Measurements from ENCODE around the gene NRG2. TPM values are rescaled to one million over a fixed set of nuclear protein-coding genes. Genes with fewer than 3 reads are reported as not detected.

NRG2 gene
- total and polyA plus RNA-seq, 2 of the 4 experiments (the other 2 are of a cell fraction) = 0.18 TPM; not detected in 1

DNA sequence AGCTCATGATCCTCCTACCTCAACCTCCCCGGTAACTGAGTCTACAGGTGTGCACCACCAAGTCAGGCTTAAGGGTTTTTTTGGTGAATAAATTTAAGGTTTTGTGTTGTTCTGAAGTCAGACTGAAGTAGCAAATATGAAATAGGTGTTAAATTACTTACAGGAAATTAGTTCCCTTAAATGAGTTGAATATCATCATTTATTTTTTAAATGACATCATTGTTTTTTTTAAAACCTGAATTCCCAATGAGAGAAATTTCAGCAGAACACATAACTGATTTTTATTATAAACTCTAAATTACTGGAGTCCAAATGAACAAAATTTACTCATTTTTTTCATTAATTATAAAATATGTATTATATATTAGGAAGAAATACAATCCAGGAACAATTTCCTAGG is 33.0 kb upstream of the NRG2 start:
- ATAC-seq (ENCODE audit: low read depth) (no peak), DNase-seq (no peak)
- Histone ChIP-seq H3K23ac (ENCODE audit: low read depth, low read length) (no peak overlapping the region), H2BK15ac (ENCODE audit: low read depth, low read length) (no peak overlapping the region), H3K36me3 (ENCODE audit: control insufficient read depth, insufficient read depth, low read length) (no peaks in the 10 kb centered on the region), H3K79me1 (ENCODE audit: low read depth in 1 of 2, low read length in 2 of 2) (no peaks in the 10 kb centered on the region), H4K8ac (ENCODE audit: low read depth in 2 of 2, low read length in 2 of 2) (no peak overlapping the region), H3K9me1 (ENCODE audit: insufficient read depth, low read length) (no peaks in the 10 kb centered on the region), H2AK9ac (replicated peaks; ENCODE audit: low read depth, low read length, poor library complexity) (no peak overlapping the region), H3K9ac (ENCODE audit: low read depth, low read length) (no peak overlapping the region), H3K4me1 (ENCODE audit: control insufficient read depth, insufficient read depth, low read length) (no peaks in the 10 kb centered on the region), H3K4me2 (ENCODE audit: low read depth, low read length) (no peak overlapping the region), H3K56ac (ENCODE audit: extremely low read depth, insufficient read depth, low read length) (no peak overlapping the region), H4K91ac (ENCODE audit: insufficient read depth, low read depth, low read length) (no peak overlapping the region), H3K14ac (replicated peaks; ENCODE audit: low read depth, low read length) (no peak overlapping the region), H4K20me1 (ENCODE audit: insufficient read depth, low read length) (no peaks in the 10 kb centered on the region), H3K4ac (ENCODE audit: low read depth, low read length) (no peak overlapping the region), H3K27ac (ENCODE audit: insufficient read depth, low read length) (no peak overlapping the region), H3K27me3 (ENCODE audit: control insufficient read depth, insufficient read depth, low read length) (peaks cover 14% of the 10 kb centered on the region), H2AFZ (replicated peaks; ENCODE audit: low read length, poor library complexity) (no peak overlapping the region), H3K18ac (ENCODE audit: low read depth, low read length) (no peak overlapping the region), H3K9me3 (ENCODE audit: control insufficient read depth, insufficient read depth, low read length) (no peaks in the 10 kb centered on the region), H2BK20ac (ENCODE audit: low read depth, low read length) (no peak overlapping the region), H3K4me3 (ENCODE audit: insufficient read depth, low read depth, low read length) (no peak overlapping the region), H2BK120ac (ENCODE audit: low read depth, low read length) (no peak overlapping the region), H2BK5ac (ENCODE audit: low read depth, low read length, poor library complexity, severe bottlenecking) (no peak overlapping the region), H2AK5ac (ENCODE audit: low read depth, low read length) (no peak overlapping the region), H4K5ac (ENCODE audit: low read depth, low read length) (no peak overlapping the region)
- no CpG with 5 or more reads among the region's 1 CpG for WGBS, 2 experiments (ENCODE audit: extremely low coverage in 2 of 2, insufficient read length in 1 of 2)
- in situ Hi-C loops (cut with MboI; ENCODE audit: low sequenced_read_pairs) (no loop called here), intact Hi-C loops (cut with micrococcal nuclease) (loop anchor here (10.0 kb wide), 1 partner anchor 279 kb away; no protein-coding TSS in a partner anchor), dilution Hi-C loops (cut with HindIII; ENCODE audit: low sequenced_read_pairs, unreplicated experiment) (no loop called here)
- TF ChIP-seq RCOR1 (IDR thresholded peaks at IDR 0.05; ENCODE audit: insufficient replicate concordance, low read length) (no peak), ELK1 (IDR thresholded peaks at IDR 0.05; ENCODE audit: borderline replicate concordance, low read depth, low read length) (no peak), RFX5 (IDR thresholded peaks at IDR 0.05; ENCODE audit: low read depth, low read length) (no peak), SMC3 (IDR thresholded peaks at IDR 0.05; ENCODE audit: low read depth, low read length) (no peak), RAD21 (IDR thresholded peaks at IDR 0.05; ENCODE audit: low read length) (no peak), BHLHE40 (IDR thresholded peaks at IDR 0.05; ENCODE audit: low read depth, low read length) (no peak), CEBPB (IDR thresholded peaks at IDR 0.05; ENCODE audit: low read depth, low read length) (no peak), USF2 (IDR thresholded peaks at IDR 0.05; ENCODE audit: low read depth, low read length) (no peak), POLR2A (IDR thresholded peaks at IDR 0.05; ENCODE audit: low read depth, low read length) (no peak), MAZ (IDR thresholded peaks at IDR 0.05; ENCODE audit: borderline replicate concordance, low read depth, low read length) (no peak)
- TF ChIP-seq, protein P1, sequence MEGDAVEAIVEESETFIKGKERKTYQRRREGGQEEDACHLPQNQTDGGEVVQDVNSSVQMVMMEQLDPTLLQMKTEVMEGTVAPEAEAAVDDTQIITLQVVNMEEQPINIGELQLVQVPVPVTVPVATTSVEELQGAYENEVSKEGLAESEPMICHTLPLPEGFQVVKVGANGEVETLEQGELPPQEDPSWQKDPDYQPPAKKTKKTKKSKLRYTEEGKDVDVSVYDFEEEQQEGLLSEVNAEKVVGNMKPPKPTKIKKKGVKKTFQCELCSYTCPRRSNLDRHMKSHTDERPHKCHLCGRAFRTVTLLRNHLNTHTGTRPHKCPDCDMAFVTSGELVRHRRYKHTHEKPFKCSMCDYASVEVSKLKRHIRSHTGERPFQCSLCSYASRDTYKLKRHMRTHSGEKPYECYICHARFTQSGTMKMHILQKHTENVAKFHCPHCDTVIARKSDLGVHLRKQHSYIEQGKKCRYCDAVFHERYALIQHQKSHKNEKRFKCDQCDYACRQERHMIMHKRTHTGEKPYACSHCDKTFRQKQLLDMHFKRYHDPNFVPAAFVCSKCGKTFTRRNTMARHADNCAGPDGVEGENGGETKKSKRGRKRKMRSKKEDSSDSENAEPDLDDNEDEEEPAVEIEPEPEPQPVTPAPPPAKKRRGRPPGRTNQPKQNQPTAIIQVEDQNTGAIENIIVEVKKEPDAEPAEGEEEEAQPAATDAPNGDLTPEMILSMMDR (conservative IDR thresholded peaks at IDR 0.05; ENCODE audit: low read depth, low read length) = no peak
- BruUV-seq (replicated peaks) = no TSS peak
- POLR2A ChIA-PET (ENCODE audit: unreplicated experiment) = no interaction called here
- CTCF ChIA-PET = interaction anchor here (1.1 to 1.9 kb wide), 3 partner anchors 71 to 99 kb away, joined by 3 to 6 read pairs (median 3); no protein-coding TSS in a partner anchor

Data from IMR-90 (cell line).